IPS-15b (cell line): ENCODE measurements around the gene WDR73.
A peak's percentile ranks its signal among the peaks of the same experiment; 100 is the strongest.

Source experiments
- H3K27me3 ChIP-seq: one replicate; pipeline ENCODE4 v1.6.1; 2013; ENCODE audit warnings: low read length; ENCODE audit not compliant: control insufficient read depth, insufficient read depth
- H3K36me3 ChIP-seq: one replicate; pipeline ENCODE4 v1.6.1; 2013; ENCODE audit warnings: low read length; ENCODE audit not compliant: control insufficient read depth, insufficient read depth
- H3K4me1 ChIP-seq: one replicate; pipeline ENCODE4 v1.6.1; 2013; ENCODE audit warnings: mild to moderate bottlenecking, low read length; ENCODE audit not compliant: control insufficient read depth, insufficient read depth
- H3K4me3 ChIP-seq: one replicate; pipeline ENCODE4 v1.5.1; 2013; ENCODE audit warnings: low read depth, low read length
- H3K9ac ChIP-seq: one replicate; pipeline ENCODE4 v1.6.1; 2013; ENCODE audit warnings: low read depth, mild to moderate bottlenecking, low read length
- H3K9me3 ChIP-seq: one replicate; pipeline ENCODE4 v1.6.1; 2013; ENCODE audit warnings: mild to moderate bottlenecking, low read length; ENCODE audit not compliant: control insufficient read depth, insufficient read depth

WDR73 gene

DNA sequence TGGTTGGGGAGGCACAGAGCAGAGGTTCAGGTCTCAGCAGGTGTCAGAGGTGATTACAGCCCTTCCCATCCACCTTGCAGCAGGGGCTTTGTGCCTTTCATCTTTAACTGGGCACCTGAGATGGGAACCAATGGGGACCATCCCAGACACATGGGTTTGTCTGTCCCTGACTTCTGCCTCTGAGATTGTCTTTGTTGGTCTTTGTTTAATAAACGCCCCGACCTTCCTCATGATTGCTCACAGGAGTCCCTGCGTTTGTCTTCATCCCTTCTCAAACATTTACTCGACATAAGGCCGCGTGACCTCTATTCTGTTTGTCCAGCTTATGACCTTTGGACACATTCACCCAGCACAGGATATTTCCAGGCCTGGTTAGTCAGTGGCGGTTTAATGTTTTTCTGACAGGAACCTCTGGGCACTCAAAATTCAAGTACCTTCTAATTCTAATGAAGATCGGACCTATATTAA, 47.4 kb downstream of the WDR73 start:
- Histone ChIP-seq H3K4me1 (peaks cover 31% of the 10 kb centered on the region), H3K9ac (no peak overlapping the region), H3K9me3 (no peaks in the 10 kb centered on the region), H3K4me3 (no peak overlapping the region), H3K27me3 (no peaks in the 10 kb centered on the region), H3K36me3 (peaks cover 5% of the 10 kb centered on the region)

DNA sequence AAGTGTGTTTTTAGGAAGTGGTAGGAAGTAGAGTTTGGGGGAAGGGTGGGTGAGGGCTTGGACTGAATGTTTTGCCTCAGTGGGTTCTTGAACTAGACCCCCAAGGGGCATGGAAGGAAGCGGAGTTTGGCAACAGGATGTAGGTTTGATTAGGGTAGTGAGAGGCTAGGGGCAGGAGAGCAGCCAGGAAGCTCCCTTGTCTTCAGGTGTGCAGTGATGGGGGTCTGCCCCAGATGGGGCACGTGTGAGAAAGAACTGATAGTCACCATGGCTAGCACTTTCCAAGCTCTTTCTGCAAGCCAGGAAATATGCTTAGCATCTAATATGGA, 48.6 kb downstream of the WDR73 start:
- Histone ChIP-seq H3K9ac (no peak overlapping the region), H3K36me3 (peaks cover 5% of the 10 kb centered on the region), H3K4me1 (peaks cover 31% of the 10 kb centered on the region), H3K27me3 (no peaks in the 10 kb centered on the region), H3K4me3 (no peak overlapping the region), H3K9me3 (no peaks in the 10 kb centered on the region)

DNA sequence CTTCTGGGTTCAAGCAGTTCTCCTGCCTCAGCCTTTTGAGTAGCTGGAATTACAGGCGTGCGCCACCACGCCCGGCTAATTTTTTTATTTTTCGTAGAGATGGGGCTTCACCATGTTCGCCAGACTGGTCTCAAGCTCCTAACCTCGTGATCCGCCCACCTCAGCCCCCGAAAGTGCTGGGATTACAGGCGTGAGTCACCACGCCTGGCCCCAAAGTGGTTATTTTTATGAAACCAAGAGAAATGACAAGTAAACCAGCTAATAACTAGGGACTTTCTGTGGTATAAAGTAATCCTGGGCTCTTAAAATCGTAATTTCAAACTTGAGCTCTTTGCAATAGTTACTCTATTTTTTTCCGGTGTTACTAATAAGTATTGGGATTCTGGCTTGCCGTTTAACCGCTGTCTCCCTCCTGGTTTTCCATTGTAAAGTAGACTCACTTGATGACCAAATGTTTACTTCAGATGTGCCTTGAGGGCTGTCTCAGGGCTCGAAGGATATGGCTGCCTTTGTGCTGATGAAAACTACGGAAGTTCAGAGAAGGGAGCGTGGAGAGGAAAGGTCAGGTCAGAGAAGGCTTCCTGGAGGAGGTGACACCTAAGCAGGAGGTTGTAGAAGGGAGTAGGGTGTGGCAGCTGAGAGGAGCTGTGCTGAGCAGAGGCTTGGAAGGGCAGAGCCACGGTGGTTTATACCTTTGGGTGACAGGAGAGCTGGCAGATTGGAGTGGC, 49.1 kb downstream of the WDR73 start:
- peaks cover 31% of the 10 kb centered on the region for H3K4me1 ChIP-seq
- H3K36me3 ChIP-seq, result peaks cover 5% of the 10 kb centered on the region
- no peaks in the 10 kb centered on the region for H3K9me3 ChIP-seq
- no peak overlapping the region for H3K4me3 ChIP-seq
- no peak overlapping the region for H3K9ac ChIP-seq
- no peaks in the 10 kb centered on the region for H3K27me3 ChIP-seq

- no peaks in the 10 kb centered on the region for H3K9me3 ChIP-seq
- H3K4me1 ChIP-seq, result peaks cover 31% of the 10 kb centered on the region
- H3K4me3 ChIP-seq, result peak overlapping the region; percentile 47
- peaks cover 5% of the 10 kb centered on the region for H3K36me3 ChIP-seq
- H3K27me3 ChIP-seq, result no peaks in the 10 kb centered on the region
- peak overlapping the region; percentile 49 for H3K9ac ChIP-seq
These were observed 50.3 kb downstream of the WDR73 start for GRCh38 chr15:84603630-84604379.

DNA sequence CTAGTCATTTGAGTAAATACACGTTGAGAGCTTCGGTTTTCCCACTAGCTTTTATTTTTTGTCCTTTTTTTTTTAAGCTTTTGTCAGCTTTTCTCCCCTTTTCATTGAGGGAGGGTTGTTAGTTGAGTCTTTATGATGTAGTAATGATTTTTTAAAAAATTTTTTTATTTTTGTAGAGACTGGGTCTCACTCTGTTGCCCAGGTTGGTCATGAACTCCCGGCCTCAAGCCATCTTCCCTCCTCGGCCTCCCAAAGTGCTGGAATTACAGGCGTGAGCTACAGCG, 52.6 kb downstream of the WDR73 start:
- peaks cover 4% of the 10 kb centered on the region for H3K27me3 ChIP-seq
- peaks cover 3% of the 10 kb centered on the region for H3K36me3 ChIP-seq
- H3K4me1 ChIP-seq, result peaks cover 31% of the 10 kb centered on the region
- no peaks in the 10 kb centered on the region for H3K9me3 ChIP-seq
- peak overlapping the region; percentile 95 for H3K4me3 ChIP-seq
- H3K9ac ChIP-seq, result no peak overlapping the region

- H3K36me3 ChIP-seq, result no peaks in the 10 kb centered on the region
- peak within 1 kb of the TSS; percentile 95 for H3K4me3 ChIP-seq
- H3K27me3 ChIP-seq, result peaks cover 8% of the 10 kb centered on the region
- H3K9me3 ChIP-seq, result no peaks in the 10 kb centered on the region
- H3K4me1 ChIP-seq, result peaks cover 26% of the 10 kb centered on the region
- H3K9ac ChIP-seq, result peak within 1 kb of the TSS; percentile 89
These were observed 53.2 kb downstream of the WDR73 start, which contains the start of gene ZSCAN2 for GRCh38 chr15:84600687-84601554. Gene ZSCAN2 (plus strand): TSS chr15:84601009. CDS start chr15:84603928, 2,919 bp downstream.

DNA sequence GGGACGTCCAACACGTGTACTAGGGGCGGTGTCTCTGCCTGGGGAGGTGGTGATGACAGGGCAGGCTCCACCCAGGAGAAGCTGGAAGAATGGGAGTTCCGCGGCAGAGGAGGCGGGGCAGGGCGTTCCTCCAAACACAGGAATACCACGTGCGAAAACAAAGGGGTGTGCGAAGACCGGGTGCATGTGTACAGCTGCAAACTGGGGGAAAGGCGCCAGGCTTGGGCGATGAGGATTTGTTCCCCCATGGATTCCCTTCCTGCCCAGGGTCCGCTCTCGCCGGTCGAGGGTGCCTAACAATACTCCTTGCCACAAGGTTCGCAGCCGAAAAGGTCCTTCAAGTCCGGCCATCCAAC, 53.8 kb downstream of the WDR73 start:
- Histone ChIP-seq H3K27me3 (peaks cover 8% of the 10 kb centered on the region), H3K4me1 (peaks cover 22% of the 10 kb centered on the region), H3K36me3 (no peaks in the 10 kb centered on the region), H3K9me3 (no peaks in the 10 kb centered on the region), H3K9ac (no peak overlapping the region), H3K4me3 (peak overlapping the region; percentile 95)

DNA sequence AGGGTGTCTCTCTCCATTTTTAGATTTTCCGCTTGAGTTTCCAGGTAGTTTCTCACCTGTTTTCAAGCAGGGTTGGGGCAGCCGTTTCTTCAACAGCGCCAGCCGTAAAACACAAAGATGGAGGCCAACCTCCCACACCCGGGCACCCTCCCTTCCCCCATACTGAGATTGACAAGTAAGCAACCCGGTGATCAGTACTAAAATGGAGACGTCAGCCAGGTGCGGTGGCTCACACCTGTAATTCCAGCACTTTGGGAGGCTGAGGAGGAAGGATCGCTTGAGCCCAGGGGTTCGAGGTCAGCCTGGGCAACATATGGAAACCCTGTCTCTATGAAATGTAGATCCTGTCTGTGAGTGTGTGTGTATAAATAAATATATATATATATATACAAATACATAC, 54.2 kb downstream of the WDR73 start:
- no peak overlapping the region for H3K4me3 ChIP-seq
- H3K9me3 ChIP-seq, result no peaks in the 10 kb centered on the region
- H3K4me1 ChIP-seq, result peaks cover 22% of the 10 kb centered on the region
- peaks cover 8% of the 10 kb centered on the region for H3K27me3 ChIP-seq
- no peak overlapping the region for H3K9ac ChIP-seq
- H3K36me3 ChIP-seq, result no peaks in the 10 kb centered on the region

DNA sequence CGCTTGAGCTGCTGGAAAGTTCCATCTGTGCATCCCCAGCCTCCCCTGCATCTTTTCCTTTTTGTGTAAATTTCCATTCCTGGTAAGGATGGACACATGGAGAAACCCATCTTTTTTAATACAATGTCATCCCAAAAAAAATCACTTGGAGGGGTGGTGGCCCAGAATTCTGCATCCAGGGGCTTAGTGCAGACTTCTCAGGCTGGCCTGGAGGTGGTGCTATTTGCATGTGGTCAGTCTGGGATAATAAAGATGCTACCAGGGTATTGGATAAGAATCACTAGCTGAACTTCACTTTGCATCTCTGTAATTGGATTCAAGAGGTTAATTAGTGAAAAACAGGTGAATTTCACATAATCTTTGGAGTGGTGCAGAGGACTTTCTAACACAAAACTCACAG, 55.1 kb downstream of the WDR73 start:
- Histone ChIP-seq H3K27me3 (peaks cover 10% of the 10 kb centered on the region), H3K4me1 (peaks cover 20% of the 10 kb centered on the region), H3K9me3 (no peaks in the 10 kb centered on the region), H3K4me3 (no peak overlapping the region), H3K36me3 (no peaks in the 10 kb centered on the region), H3K9ac (no peak overlapping the region)

GRCh38 chr15:84598250-84598649, 55.8 kb downstream of the WDR73 start:
- Histone ChIP-seq H3K9ac (no peak overlapping the region), H3K4me1 (peaks cover 18% of the 10 kb centered on the region), H3K4me3 (no peak overlapping the region), H3K27me3 (peaks cover 10% of the 10 kb centered on the region), H3K36me3 (no peaks in the 10 kb centered on the region), H3K9me3 (no peaks in the 10 kb centered on the region)

- Histone ChIP-seq H3K27me3 (peaks cover 10% of the 10 kb centered on the region), H3K4me1 (peaks cover 12% of the 10 kb centered on the region), H3K9ac (no peak overlapping the region), H3K36me3 (no peaks in the 10 kb centered on the region), H3K4me3 (no peak overlapping the region), H3K9me3 (no peaks in the 10 kb centered on the region)
These were observed 56.8 kb downstream of the WDR73 start for GRCh38 chr15:84597296-84597695.
